SKM-1 treated with dmso at 0.1 percent for 144 hours (cell line): Measurements from ENCODE around the gene SLC35F3.
"Not testable (repeated sequence)": the region's sequence is repeated elsewhere in the genome, so short reads cannot be mapped to it uniquely, and the experiment has no call there.

ENCODE experiments used
- DNase-seq: peaks from one replicate; lab custom pipeline; 2025; ENCODE audit not compliant: unreplicated experiment; lab: John Stamatoyannopoulos, UW

The SLC35F3 gene

GRCh38 chr1:234279021-234279420 is 374.5 kb downstream of the SLC35F3 start:
- no peak for DNase-seq

DNA sequence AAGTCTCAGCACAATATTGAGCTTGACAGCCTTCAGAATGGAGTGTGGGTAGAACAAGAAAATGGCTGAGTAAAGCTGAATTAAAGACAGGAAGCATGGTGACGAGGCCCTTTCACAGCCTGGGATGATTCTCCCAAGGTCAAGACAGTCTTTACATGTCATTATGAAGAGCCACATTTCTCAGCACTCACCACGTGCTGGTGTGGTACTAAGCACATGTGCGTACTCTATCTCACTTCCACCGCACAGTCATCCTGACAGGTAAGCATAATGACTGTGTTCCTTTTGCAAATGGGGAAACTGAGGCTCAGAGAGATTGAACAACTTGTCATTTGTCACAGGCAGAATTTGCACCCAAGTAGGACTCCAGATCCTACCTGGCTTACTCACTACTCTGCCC is 376.0 kb downstream of the SLC35F3 start:
- DNase-seq, result no peak

DNA sequence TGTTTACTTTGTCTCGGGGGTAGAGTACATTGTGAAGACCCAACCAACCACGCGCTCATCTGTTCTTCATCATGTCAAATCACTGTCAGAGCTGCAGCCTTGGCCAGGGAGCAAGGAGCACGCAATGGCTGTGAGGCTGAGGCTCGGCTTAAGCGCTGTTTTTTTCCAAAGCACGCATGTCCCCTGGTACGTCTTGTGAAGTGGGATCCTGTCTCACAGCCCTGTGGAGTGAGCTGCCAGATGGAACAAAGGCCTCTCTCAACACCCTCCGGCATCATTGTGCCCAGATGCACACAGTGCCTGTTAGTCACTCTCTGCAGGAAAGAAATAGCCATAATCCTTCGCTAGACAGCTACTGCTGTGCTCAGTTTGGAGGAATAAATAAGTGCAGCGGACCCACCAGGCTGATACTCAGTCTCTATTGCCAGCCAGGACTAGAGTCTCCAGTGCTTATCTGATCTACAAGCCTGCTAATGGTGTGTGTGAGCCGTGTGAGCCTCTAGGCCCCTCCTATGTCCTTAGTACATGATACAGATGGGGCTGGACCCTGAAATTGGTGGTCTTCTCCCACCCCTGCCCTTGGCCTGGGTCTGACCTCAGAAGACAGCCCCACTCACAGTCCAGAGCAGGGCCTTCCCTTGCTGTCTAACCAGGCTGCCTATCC is 377.5 kb downstream of the SLC35F3 start:
- no peak for DNase-seq

- no peak for DNase-seq
These were observed 381.7 kb downstream of the SLC35F3 start for GRCh38 chr1:234286206-234286605.

DNA sequence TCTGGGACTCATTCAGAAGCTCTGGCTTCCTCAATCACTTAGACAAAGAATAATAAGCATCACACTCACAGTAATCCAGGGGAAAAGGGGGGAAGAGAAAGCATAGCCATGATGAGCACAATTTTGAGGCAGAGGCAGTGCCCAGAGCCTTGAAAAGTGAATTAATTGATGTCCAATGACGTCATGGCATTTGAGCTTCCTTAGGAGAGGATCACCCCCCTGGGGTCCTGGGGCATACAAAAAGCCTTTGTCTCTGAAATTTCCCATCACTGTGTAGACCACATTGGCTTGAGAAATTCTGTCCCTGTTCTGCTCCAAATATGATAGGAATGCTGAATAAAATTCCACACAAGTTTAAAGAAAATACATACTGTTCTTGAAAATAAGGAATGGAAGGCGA is 384.5 kb downstream of the SLC35F3 start:
- no peak for DNase-seq

DNA sequence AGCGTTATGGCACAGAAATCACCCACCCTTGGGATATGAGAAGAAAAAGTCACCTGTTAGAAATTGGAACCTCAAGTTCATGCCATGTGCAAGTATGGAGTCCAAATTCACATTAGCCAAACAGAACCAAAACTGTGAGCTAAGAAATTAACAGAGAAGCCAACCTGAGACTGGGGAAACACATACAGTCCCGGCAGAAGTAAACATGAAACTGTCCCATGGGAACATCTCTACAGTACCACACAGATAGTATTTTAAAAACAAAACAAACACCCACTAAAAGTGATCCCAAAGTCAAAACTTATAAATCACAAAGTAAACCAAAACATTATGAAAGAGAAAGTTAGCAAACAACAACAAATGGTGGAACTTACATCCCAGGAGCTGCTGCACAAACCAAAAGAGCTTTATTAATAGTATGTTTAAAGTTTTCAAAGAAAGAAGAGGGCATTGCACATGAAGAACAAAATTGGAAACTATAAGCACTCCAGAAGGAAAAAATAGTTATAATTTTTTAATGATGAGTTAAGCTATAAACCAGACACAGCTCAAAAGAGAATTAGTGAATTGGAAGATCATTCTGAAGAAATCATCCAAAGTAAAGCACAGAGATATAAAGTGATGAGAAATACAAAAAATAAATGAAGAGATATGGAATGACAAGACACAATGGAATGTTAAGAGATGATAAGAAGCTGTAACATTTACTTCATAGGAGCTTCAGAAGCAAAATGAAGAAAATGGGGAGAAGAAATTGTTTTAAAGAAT is 385.2 kb downstream of the SLC35F3 start:
- DNase-seq, result no peak

DNA sequence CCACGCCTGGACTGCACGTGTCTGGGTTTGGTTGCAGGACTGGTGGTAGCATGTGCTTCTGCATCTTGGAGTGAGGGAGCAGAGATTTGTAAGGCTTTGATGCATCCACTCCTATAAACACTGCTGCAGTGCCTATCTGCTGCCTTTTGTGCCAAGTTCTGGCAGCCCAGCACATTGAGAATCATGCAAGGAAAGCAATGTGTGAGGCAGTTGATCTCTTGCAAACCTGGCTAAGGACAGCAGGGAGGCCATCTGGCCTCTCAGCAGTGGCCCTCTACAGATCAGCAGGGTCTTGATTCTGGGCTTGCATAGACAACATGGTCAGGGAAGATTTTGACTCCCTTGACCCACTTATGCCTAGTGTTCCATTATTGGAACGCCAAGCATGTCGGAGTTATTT is 387.5 kb downstream of the SLC35F3 start:
- no peak for DNase-seq

DNA sequence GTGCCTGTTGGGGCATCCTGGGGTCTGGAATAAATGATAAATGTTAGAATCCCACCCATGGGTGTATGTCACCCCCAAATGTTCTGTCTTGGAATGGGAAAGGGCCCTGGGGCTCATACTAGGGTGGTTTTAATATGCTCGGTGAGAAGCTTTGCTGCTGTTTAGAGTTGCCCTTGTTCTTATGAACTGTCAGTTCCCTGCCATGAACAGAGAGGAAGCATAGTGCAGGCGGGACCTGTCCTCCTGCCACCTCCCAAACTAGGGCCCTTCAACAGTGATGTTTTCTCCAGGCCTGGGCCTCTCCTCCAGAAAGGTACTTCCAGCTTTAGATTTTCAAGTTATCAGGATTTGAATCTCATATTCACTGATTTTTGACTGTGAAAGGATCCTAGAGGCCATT is 388.1 kb downstream of the SLC35F3 start:
- DNase-seq, result no peak

DNA sequence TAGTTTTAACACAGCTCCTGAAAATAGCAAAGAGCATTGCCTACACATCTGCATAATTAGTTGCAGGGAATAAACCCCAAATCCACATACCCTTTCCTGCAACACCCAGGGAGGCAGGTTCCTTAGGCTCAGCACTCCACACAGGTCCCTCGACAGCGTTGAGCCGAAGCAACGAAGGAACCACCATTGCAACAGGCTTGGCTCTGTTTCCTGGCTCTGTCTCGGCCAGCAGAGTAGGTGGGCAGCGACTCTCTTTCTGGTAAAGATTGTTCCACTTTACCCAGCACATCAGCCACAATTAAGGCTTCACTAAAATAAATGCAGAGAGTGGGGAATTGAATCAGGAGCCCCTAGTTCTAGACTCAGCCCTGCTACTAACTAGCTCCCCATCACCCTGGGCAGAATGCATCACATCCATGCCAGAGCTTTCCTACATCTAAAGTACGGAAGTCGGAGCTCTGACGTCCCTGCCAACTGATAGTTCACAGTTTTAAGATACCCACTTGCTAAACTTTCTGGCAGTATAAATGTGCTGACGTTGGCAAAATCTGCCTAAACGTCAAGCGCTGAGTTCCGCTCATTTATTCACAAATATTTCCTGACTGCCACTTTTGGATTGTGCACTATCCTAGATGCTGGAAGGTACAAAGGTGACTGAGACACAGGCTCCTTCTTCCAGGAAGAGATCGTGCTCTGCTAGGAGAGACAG is 389.8 kb downstream of the SLC35F3 start:
- no peak for DNase-seq

DNA sequence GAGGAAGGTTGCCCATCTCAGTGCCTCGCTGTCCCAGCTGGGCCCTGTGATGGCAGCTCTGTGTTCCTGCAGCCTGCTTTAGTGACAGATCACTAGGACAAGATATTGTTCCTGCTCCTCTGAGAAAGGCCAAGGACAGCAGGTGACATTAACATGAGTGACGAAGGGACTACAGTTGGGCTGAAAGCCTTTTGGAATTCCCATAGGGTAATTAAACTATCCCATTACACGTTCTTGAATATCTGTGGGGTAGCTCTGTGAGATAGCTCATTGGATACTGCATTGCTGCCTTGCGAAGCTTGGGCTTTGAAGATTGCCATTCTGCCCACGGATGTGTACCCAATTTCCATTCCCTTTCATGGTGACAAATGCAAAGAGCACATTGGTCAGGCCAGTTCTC is 390.6 kb downstream of the SLC35F3 start:
- no peak for DNase-seq

GRCh38 chr1:234295626-234296025 is 391.1 kb downstream of the SLC35F3 start:
- no peak for DNase-seq

GRCh38 chr1:234296496-234296895 is 392.0 kb downstream of the SLC35F3 start:
- DNase-seq, result no peak

- no peak for DNase-seq
These were observed 393.2 kb downstream of the SLC35F3 start for GRCh38 chr1:234297668-234298067.

DNA sequence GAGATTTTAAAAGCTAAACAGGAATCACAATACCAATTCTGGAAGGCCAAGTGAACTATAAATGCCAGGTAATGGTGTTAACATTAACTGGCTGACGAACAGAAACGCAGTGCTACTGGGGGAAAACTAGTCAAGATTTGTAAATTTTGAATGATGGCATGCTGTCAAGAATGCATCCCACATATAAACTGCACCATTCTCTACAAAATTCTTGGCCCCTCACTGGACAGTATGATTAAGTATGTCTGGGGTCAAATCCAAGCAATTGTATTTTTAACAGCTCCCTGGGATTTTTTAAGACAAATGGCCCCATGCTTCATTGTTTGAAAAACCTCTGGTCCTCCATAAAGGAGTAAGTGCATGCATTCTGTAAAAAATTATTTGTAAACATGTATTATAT is 395.6 kb downstream of the SLC35F3 start:
- no peak for DNase-seq

GRCh38 chr1:234301663-234302062 is 397.2 kb downstream of the SLC35F3 start:
- DNase-seq, result not testable (repeated sequence)

DNA sequence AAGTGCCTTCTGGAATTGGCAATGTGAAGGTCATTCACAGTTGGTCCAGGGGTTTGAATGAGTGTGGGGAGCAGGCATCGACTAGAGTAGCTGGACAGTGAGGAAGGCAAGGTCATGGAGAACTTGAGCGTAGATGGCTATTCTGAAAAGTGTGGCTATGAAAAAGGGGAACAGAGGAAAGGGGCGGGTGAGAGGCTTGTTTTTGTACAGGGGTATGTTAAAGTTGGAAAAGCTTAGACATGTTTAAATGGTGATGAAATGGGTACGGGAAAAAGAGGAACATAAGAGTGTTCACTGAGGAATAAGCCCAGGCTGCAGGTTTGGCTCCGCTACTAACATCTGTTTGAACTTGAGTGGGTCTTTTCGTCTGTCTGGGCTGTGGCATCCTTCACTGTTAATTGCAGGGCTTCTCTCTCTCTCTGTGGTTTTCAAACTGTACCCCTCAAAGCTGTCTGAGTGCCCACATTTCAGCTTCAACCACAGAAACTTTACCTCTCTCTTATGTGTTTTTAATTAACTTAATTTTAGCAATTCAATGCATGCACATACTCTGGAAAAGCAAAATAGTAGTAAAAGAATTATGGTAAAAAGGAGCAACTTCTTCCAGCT is 398.0 kb downstream of the SLC35F3 start:
- DNase-seq, result peak; percentile 98

DNA sequence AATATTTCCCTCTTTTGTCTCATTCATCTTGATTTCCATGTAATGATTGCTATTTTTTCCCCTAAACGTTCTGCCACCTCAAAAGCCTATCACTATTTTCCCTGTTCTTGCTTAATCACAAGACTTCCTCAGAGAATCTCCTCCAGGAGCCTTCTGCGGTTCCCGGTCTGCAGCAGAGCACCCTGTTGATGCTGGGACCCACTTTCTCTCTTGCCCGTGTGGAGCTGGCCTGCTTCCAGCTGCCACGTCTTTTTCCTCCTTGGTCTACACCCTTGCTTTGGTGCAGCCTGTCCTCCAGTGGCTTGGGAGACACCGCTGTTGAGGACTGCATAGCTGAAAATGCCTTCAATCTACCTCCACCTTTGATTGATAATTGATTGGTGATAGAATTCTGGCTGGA is 398.8 kb downstream of the SLC35F3 start:
- DNase-seq, result no peak

GRCh38 chr1:234307726-234308125 is 403.2 kb downstream of the SLC35F3 start:
- DNase-seq, result peak; percentile 6

- no peak for DNase-seq
These were observed 404.7 kb downstream of the SLC35F3 start for GRCh38 chr1:234309243-234309597.

DNA sequence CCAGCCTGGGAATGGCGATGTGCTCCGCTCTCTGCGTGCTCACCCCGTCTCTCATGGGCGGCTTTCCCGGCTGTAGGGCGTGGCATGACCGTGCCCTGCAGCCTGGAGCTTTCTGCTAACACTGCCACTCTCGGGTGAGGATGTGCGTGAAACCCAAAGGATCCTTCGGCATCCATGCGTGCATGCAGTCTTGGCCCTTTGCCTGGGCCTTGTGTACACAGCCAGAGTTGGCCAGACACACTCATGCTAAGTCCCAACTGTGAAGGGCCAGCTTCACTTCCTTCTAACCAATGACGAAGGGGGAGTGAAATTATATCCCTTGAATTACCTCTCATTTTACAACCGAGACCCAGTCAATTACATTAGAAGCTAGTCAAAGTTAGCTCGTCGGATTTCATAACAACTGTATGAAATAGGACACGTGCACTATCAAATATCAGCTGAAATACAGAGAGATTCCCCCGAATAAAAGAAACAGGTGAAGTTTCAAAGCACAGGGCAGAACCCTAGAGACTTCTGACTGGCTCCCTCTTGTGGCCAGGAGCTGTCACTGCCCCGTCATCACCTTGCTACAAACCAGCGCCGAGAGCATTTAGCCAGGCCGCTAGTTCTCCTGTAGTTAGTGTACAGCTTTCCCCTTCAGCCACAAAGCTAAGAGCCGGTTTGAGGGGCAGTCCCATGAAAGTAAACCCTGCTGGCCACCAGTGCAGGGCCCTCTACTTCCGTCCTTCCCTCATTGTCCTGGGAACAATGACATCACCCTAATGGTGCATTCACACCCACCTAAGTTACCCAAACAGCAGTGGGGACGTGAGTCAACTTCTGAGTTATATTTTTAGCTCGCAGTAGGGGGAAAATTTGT is 405.4 kb downstream of the SLC35F3 start:
- peak; percentile 78 for DNase-seq

DNA sequence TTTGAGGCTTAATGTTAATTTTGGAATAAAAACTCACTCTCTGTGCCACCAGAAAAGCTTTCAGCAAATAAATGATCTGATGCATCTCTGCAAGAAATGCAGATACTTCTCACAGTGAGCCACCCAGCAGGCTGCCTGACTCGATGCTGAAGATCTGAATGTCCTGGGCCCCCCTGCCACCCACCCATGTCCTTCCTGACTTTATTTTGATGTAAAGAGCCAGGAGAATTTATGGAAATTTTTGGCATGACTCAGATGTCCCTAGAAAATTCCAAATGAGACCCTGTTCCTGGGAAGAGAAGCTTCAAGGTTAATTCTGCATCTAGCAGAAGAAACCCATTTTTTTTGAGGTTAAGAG is 406.0 kb downstream of the SLC35F3 start:
- no peak for DNase-seq
